GM23338 (cell line): ENCODE data around the gene C14orf132. TPM values are rescaled to one million over a fixed set of nuclear protein-coding genes. Genes with fewer than 3 reads are reported as not detected.

ENCODE experiments used
- CREB1 ChIP-seq: fragments of 250-450 bp; sonication (Bioruptor Pico); IDR thresholded peaks from 2 replicates; pipeline ENCODE4 v1.5.0; 2020; ENCODE audit warnings: low read depth, mild to moderate bottlenecking, moderate library complexity
- EZH2 ChIP-seq: fragments of 200-600 bp; sonication (generic); IDR thresholded peaks from one replicate; pipeline ENCODE4 v1.8.0; 2017; ENCODE audit warnings: antibody characterized with exemption, mild to moderate bottlenecking, low read depth; ENCODE audit not compliant: unreplicated experiment
- EZH2phosphoT487 ChIP-seq: fragments of 200-600 bp; sonication (generic); IDR thresholded peaks from one replicate; pipeline ENCODE4 v1.8.1; 2018; ENCODE audit warnings: antibody characterized with exemption; ENCODE audit not compliant: unreplicated experiment
- JUNB ChIP-seq: IDR thresholded peaks from one replicate; pipeline ENCODE4 v1.6.1; 2016; ENCODE audit warnings: antibody characterized with exemption; ENCODE audit not compliant: unreplicated experiment
- NANOG ChIP-seq: IDR thresholded peaks from 2 replicates; pipeline ENCODE4 v1.6.1; 2016; ENCODE audit warnings: antibody characterized with exemption, borderline replicate concordance
- POLR2AphosphoS5 ChIP-seq: IDR thresholded peaks from 2 replicates; pipeline ENCODE4 v1.6.1; 2016; ENCODE audit warnings: antibody characterized with exemption, low read depth
- STAT1 ChIP-seq: IDR thresholded peaks from one replicate; pipeline ENCODE4 v1.6.1; 2016; ENCODE audit warnings: antibody characterized with exemption; ENCODE audit not compliant: unreplicated experiment
- ZNF114 ChIP-seq: fragments of 250-450 bp; sonication (Bioruptor Pico); IDR thresholded peaks from 2 replicates; pipeline ENCODE4 v1.5.0; 2020; ENCODE audit warnings: mild to moderate bottlenecking, moderate library complexity
- ZNF331 ChIP-seq: fragments of 250-450 bp; sonication (Bioruptor Pico); IDR thresholded peaks from 2 replicates; pipeline ENCODE4 v1.5.0; 2020; ENCODE audit warnings: low read depth, mild to moderate bottlenecking, moderate library complexity
- polyA plus RNA-seq: library from polyadenylated mRNA; unstranded; fragments of >200 nt; fragmentation: Nextera tagmentation; extraction: Ambion mirVana; gene quantifications from 2 replicates; pipeline ENCODE4 v1.2.1, GENCODE V29; 2016
- total RNA-seq: library from RNA; depleted of rRNA; stranded (reverse); fragments of >200 nt; shearing (Covaris generic); gene quantifications from 2 replicates; pipeline ENCODE4 v1.2.3, GENCODE V29; 2014
- TF ChIP-seq, protein P1 (sequence below): fragments of 250-450 bp; sonication (Bioruptor Pico); IDR thresholded peaks from 2 replicates; pipeline ENCODE4 v1.5.0; 2020; ENCODE audit warnings: mild to moderate bottlenecking, moderate library complexity
- TF ChIP-seq, protein P2 (sequence below): IDR thresholded peaks from 2 replicates; pipeline ENCODE4 v1.6.1; 2016; ENCODE audit warnings: antibody characterized with exemption
- TF ChIP-seq, protein P3 (sequence below): IDR thresholded peaks from one replicate; pipeline ENCODE4 v1.6.1; 2018; ENCODE audit warnings: antibody characterized with exemption; ENCODE audit not compliant: unreplicated experiment

Gene C14orf132
- total and polyA plus RNA-seq, 2 experiments from 2014 or later: 13.8 to 16.2 TPM

DNA sequence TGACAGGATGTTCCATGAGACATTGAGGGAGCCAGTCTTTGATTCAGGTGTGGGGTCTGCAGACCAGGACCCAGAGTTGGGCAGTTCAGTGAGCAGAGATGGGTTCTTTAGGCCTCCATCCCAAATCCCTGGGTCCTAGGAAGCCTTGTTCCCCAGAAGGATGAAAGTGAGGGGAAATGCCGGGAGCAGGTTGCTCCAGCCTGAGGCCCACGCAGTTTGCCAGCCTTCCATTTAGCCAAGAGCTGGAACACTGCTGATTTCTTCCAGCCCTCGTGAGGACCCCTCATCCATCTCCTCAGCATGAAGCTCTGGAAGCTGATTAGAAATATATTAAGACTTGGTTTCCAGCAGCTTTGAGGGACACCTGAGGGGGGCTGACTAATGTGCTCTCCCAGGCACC lies 12.1 kb downstream of the C14orf132 start (continued):
- TF ChIP-seq, protein P1, sequence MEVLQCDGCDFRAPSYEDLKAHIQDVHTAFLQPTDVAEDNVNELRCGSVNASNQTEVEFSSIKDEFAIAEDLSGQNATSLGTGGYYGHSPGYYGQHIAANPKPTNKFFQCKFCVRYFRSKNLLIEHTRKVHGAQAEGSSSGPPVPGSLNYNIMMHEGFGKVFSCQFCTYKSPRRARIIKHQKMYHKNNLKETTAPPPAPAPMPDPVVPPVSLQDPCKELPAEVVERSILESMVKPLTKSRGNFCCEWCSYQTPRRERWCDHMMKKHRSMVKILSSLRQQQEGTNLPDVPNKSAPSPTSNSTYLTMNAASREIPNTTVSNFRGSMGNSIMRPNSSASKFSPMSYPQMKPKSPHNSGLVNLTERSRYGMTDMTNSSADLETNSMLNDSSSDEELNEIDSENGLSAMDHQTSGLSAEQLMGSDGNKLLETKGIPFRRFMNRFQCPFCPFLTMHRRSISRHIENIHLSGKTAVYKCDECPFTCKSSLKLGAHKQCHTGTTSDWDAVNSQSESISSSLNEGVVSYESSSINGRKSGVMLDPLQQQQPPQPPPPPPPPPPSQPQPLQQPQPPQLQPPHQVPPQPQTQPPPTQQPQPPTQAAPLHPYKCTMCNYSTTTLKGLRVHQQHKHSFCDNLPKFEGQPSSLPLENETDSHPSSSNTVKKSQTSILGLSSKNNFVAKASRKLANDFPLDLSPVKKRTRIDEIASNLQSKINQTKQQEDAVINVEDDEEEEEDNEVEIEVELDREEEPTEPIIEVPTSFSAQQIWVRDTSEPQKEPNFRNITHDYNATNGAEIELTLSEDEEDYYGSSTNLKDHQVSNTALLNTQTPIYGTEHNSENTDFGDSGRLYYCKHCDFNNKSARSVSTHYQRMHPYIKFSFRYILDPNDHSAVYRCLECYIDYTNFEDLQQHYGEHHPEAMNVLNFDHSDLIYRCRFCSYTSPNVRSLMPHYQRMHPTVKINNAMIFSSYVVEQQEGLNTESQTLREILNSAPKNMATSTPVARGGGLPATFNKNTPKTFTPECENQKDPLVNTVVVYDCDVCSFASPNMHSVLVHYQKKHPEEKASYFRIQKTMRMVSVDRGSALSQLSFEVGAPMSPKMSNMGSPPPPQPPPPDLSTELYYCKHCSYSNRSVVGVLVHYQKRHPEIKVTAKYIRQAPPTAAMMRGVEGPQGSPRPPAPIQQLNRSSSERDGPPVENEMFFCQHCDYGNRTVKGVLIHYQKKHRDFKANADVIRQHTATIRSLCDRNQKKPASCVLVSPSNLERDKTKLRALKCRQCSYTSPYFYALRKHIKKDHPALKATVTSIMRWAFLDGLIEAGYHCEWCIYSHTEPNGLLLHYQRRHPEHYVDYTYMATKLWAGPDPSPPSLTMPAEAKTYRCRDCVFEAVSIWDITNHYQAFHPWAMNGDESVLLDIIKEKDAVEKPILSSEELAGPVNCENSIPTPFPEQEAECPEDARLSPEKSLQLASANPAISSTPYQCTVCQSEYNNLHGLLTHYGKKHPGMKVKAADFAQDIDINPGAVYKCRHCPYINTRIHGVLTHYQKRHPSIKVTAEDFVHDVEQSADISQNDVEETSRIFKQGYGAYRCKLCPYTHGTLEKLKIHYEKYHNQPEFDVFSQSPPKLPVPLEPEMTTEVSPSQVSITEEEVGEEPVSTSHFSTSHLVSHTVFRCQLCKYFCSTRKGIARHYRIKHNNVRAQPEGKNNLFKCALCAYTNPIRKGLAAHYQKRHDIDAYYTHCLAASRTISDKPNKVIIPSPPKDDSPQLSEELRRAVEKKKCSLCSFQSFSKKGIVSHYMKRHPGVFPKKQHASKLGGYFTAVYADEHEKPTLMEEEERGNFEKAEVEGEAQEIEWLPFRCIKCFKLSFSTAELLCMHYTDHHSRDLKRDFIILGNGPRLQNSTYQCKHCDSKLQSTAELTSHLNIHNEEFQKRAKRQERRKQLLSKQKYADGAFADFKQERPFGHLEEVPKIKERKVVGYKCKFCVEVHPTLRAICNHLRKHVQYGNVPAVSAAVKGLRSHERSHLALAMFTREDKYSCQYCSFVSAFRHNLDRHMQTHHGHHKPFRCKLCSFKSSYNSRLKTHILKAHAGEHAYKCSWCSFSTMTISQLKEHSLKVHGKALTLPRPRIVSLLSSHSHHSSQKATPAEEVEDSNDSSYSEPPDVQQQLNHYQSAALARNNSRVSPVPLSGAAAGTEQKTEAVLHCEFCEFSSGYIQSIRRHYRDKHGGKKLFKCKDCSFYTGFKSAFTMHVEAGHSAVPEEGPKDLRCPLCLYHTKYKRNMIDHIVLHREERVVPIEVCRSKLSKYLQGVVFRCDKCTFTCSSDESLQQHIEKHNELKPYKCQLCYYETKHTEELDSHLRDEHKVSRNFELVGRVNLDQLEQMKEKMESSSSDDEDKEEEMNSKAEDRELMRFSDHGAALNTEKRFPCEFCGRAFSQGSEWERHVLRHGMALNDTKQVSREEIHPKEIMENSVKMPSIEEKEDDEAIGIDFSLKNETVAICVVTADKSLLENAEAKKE (CRISPR knock-in tag): no peak
- no peak for TF ChIP-seq STAT1
- TF ChIP-seq, protein P2, sequence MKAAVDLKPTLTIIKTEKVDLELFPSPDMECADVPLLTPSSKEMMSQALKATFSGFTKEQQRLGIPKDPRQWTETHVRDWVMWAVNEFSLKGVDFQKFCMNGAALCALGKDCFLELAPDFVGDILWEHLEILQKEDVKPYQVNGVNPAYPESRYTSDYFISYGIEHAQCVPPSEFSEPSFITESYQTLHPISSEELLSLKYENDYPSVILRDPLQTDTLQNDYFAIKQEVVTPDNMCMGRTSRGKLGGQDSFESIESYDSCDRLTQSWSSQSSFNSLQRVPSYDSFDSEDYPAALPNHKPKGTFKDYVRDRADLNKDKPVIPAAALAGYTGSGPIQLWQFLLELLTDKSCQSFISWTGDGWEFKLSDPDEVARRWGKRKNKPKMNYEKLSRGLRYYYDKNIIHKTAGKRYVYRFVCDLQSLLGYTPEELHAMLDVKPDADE: no peak
- TF ChIP-seq, protein P3, sequence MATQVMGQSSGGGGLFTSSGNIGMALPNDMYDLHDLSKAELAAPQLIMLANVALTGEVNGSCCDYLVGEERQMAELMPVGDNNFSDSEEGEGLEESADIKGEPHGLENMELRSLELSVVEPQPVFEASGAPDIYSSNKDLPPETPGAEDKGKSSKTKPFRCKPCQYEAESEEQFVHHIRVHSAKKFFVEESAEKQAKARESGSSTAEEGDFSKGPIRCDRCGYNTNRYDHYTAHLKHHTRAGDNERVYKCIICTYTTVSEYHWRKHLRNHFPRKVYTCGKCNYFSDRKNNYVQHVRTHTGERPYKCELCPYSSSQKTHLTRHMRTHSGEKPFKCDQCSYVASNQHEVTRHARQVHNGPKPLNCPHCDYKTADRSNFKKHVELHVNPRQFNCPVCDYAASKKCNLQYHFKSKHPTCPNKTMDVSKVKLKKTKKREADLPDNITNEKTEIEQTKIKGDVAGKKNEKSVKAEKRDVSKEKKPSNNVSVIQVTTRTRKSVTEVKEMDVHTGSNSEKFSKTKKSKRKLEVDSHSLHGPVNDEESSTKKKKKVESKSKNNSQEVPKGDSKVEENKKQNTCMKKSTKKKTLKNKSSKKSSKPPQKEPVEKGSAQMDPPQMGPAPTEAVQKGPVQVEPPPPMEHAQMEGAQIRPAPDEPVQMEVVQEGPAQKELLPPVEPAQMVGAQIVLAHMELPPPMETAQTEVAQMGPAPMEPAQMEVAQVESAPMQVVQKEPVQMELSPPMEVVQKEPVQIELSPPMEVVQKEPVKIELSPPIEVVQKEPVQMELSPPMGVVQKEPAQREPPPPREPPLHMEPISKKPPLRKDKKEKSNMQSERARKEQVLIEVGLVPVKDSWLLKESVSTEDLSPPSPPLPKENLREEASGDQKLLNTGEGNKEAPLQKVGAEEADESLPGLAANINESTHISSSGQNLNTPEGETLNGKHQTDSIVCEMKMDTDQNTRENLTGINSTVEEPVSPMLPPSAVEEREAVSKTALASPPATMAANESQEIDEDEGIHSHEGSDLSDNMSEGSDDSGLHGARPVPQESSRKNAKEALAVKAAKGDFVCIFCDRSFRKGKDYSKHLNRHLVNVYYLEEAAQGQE: no peak
- no peak for TF ChIP-seq EZH2phosphoT487
- TF ChIP-seq ZNF114 (CRISPR knock-in tag): no peak
- no peak for TF ChIP-seq NANOG
- TF ChIP-seq ZNF331 (CRISPR knock-in tag): no peak
- TF ChIP-seq CREB1 (CRISPR knock-in tag): no peak
- no peak for TF ChIP-seq POLR2AphosphoS5
- no peak for TF ChIP-seq JUNB
- no peak for TF ChIP-seq EZH2
